ENCODE results near the gene ZSCAN23.
"Not testable (repeated sequence)": the region's sequence is repeated elsewhere in the genome, so short reads cannot be mapped to it uniquely, and the experiment has no call there.

The ZSCAN23 gene

DNA sequence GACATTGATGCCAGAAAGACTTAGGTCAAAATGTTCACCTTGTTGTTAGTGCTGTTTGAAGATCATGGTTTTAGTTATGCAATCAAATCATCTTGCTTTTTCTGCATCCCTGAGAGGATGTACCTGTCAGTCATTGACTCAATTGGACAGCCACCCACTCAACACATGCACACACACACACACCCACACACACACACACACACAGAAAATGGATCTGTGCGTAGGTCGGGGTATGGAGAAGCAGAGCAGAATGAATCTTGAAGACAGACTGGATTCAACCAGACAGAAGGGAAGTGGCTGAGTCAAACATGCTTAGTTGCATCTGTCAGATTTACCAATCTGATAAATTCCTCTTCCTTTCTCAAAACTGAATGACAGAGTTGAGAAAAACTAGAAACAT lies 19.1 kb upstream of the ZSCAN23 start:
- no peaks in the 10 kb centered on the region for H3K9me3 Mint-ChIP-seq
- H3K36me3 Mint-ChIP-seq (ENCODE audit: low read depth), result no peaks in the 10 kb centered on the region
- H3K27me3 Mint-ChIP-seq, result peaks cover 67% of the 10 kb centered on the region
- H3K4me3 Mint-ChIP-seq, result no peak overlapping the region
- H3K27ac Mint-ChIP-seq, result no peak overlapping the region
- peaks cover 3% of the 10 kb centered on the region for H3K4me1 Mint-ChIP-seq (ENCODE audit: low read depth)

DNA sequence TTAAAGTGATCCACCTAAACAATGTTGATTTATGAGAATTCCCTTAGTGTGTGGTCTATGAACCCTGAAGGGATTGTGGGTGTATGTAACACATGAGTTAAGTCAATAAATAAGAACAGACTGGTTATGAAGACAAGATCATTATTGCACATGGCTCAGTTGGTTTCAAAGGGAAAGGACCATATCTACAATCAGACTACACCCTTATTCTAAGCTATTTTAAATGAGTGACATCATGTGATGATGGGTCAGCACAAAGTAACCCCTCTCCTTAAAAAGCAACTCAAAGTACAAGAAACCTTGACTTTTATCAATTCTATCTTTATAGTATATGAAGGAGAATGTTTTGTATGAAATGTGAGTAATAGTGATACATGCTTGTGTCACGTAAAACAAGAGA lies 15.3 kb upstream of the ZSCAN23 start:
- H3K36me3 Mint-ChIP-seq (ENCODE audit: low read depth), result no peaks in the 10 kb centered on the region
- no peak overlapping the region for H3K4me3 Mint-ChIP-seq
- no peaks in the 10 kb centered on the region for H3K9me3 Mint-ChIP-seq
- peaks cover 3% of the 10 kb centered on the region for H3K4me1 Mint-ChIP-seq (ENCODE audit: low read depth)
- H3K27ac Mint-ChIP-seq, result no peak overlapping the region
- peaks cover 67% of the 10 kb centered on the region for H3K27me3 Mint-ChIP-seq

DNA sequence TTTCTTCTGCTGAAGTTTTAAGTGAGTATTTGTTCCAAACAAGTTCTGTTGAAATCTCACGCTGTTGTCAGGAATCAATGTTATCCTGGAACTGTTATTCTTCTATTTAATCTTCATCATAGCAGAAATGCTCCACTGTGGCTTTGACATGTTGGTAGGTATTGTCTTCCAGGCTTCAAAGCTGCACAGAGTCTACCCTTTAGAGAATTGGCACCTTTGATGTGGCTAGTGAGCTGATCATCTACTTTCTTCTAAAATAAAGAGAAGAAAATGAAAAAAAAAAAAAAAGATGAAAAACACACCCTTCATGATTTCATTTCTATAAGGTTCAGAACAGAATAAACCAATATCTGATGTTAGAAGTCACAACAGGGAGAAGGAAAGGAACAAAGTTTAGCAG lies 5.8 kb upstream of the ZSCAN23 start:
- peaks cover 36% of the 10 kb centered on the region for H3K27me3 Mint-ChIP-seq
- peaks cover 8% of the 10 kb centered on the region for H3K9me3 Mint-ChIP-seq
- peaks cover 19% of the 10 kb centered on the region for H3K4me1 Mint-ChIP-seq (ENCODE audit: low read depth)
- peaks cover 5% of the 10 kb centered on the region for H3K36me3 Mint-ChIP-seq (ENCODE audit: low read depth)
- H3K4me3 Mint-ChIP-seq, result no peak overlapping the region
- H3K27ac Mint-ChIP-seq, result no peak overlapping the region

DNA sequence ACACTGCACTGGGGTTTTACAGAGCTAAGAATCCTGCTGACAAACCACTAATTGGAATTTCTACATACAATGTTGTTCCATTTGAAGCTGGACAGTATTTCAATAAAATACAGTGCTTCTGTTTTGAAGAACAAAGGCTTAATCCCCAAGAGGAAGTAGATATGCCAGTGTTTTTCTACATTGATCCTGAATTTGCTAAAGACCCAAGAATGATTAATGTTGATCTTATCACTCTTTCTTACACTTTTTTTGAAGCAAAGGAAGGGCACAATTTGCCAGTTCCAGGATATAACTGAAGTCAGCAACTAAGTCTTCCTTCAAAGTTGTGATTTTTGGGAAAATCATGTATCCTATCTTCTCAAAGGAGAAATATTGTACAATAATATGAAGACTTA lies 4.2 kb upstream of the ZSCAN23 start:
- H3K4me3 Mint-ChIP-seq, result peak overlapping the region; percentile 79
- not testable (repeated sequence) for H3K9me3 Mint-ChIP-seq, H3K27ac Mint-ChIP-seq
- H3K27me3 Mint-ChIP-seq, result peaks cover 41% of the 10 kb centered on the region
- peaks cover 34% of the 10 kb centered on the region for H3K4me1 Mint-ChIP-seq (ENCODE audit: low read depth)
- H3K36me3 Mint-ChIP-seq (ENCODE audit: low read depth), result peaks cover 19% of the 10 kb centered on the region

DNA sequence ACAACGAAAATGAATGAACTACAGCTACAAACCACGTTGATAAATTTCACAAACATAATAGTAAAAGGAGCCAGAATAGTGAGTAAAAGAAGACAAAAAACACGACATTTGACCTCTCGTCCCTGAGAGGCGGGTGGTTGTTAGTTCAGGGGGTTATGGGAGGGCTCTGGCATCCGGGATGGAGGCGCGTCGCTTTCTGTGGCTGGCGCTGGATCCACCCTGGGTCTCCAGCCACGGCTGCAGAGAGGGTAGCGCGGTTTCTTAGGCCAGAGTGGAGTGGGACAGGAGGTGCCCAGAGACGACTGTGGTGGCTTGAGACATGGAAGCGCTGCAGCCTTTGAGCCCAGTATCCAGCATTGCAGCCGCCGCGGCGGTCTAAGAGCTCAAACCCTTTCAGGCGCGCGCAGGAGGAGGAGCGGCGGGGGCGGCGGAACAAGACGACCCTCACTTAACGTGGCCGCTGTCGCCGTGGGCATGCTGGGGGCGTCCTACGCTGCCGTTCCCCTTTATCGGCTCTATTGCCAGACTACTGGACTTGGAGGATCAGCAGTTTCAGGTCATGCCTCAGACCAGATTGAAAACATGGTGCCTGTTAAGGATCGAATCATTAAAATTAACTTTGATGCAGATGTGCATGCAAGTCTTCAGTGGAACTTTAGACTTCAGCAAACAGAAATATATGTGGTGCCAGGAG lies 3.7 kb upstream of the ZSCAN23 start:
- peaks cover 19% of the 10 kb centered on the region for H3K36me3 Mint-ChIP-seq (ENCODE audit: low read depth)
- peak overlapping the region; percentile 21 for H3K27ac Mint-ChIP-seq
- H3K27me3 Mint-ChIP-seq, result peaks cover 44% of the 10 kb centered on the region
- H3K4me1 Mint-ChIP-seq (ENCODE audit: low read depth), result peaks cover 36% of the 10 kb centered on the region
- H3K4me3 Mint-ChIP-seq, result peak overlapping the region; percentile 79
- peaks cover 8% of the 10 kb centered on the region for H3K9me3 Mint-ChIP-seq

DNA sequence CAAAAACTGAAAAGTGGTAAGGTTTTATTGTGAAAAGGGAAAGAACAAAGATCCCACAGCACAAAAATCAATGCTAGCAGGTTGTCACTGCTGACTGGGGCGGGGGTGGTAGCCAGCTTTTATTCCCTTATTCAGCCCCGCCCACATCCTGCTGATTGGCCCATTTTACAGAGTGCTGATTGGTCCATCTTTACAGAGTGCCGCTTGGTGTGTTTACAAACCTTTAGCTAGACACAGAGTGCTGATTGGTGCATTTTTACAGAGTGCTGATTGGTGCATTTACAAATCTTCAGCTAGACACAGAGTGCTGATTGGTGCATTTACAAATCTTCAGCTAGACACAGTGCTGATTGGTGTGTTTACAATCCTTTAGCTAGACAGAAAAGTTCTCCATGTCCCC lies 1.5 kb upstream of the ZSCAN23 start:
- not testable (repeated sequence) for H3K27ac Mint-ChIP-seq

DNA sequence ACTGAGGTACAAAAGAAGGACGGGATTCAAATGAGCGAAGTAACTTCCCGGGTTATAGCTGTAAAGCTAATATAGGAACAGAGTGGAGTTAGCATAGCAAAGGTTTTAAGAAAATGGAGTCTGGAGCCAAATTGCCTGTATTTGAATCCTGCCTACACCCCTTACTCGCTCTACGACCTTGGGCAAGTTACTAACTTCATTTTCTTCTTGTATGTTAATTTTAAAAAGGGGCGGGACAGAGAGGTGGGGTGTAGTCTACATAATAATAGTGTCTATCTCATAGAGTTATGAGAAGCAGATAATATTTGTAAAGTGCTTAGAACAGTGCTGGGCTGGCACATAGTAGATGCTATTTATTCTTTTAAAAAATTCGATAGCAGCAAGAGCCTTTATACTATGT lies 705 bp downstream of the ZSCAN23 start:
- Mint-ChIP-seq H3K4me1 (ENCODE audit: low read depth) (peaks cover 30% of the 10 kb centered on the region), H3K27ac (peak overlapping the region; percentile 92), H3K4me3 (peak overlapping the region; percentile 94), H3K27me3 (peaks cover 32% of the 10 kb centered on the region), H3K36me3 (ENCODE audit: low read depth) (peaks cover 19% of the 10 kb centered on the region), H3K9me3 (peaks cover 8% of the 10 kb centered on the region)

More for the DNA sequence above, 1.5 kb upstream of the ZSCAN23 start:
- H3K4me1 Mint-ChIP-seq (ENCODE audit: low read depth), result peaks cover 36% of the 10 kb centered on the region
- H3K27me3 Mint-ChIP-seq, result peaks cover 36% of the 10 kb centered on the region
- not testable (repeated sequence) for H3K4me3 Mint-ChIP-seq, H3K9me3 Mint-ChIP-seq
- peaks cover 19% of the 10 kb centered on the region for H3K36me3 Mint-ChIP-seq (ENCODE audit: low read depth)

DNA sequence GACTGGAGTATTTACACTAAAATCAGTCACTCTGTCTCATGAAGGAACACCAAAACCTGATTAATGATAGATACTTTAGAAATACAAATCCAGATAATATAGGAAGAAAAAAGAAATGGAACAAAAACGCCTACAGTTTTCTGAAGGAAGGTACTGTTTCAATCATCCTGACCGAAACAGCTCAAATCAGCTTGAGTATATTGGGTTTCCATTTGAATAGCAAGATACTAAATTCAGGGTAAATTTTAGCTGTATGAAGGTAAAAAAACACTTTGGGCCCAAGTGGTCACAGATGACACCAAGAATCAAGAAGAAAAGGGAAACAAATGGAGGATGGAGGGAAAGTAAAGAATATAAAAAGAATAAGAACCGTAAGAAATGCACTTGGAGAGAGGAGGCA lies 6.9 kb downstream of the ZSCAN23 start:
- Mint-ChIP-seq H3K9me3 (no peaks in the 10 kb centered on the region), H3K27me3 (no peaks in the 10 kb centered on the region), H3K36me3 (ENCODE audit: low read depth) (no peaks in the 10 kb centered on the region), H3K27ac (peak overlapping the region; percentile 42), H3K4me1 (ENCODE audit: low read depth) (no peaks in the 10 kb centered on the region), H3K4me3 (no peak overlapping the region)

DNA sequence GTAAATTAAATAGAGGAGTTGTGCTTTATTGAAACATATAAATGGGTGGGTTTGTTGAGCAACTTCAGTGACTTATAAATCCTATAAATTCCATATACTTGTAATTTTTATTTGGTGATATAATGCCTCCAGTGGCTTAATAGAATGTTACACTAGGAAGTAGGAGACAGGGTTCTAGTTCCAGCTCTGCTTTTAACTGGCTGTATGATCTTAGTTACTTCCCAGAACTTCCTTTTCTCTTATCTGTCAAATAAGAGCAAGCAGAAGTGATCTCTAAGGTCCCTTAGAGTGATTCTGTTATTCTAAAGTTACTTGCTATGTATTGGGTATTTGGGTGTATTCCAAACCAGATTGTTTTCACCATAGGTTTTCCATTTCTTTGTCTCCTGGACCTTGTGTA lies 10.2 kb downstream of the ZSCAN23 start:
- H3K4me1 Mint-ChIP-seq (ENCODE audit: low read depth), result no peaks in the 10 kb centered on the region
- no peak overlapping the region for H3K27ac Mint-ChIP-seq
- H3K9me3 Mint-ChIP-seq, result no peaks in the 10 kb centered on the region
- peaks cover 7% of the 10 kb centered on the region for H3K27me3 Mint-ChIP-seq
- H3K36me3 Mint-ChIP-seq (ENCODE audit: low read depth), result no peaks in the 10 kb centered on the region
- no peak overlapping the region for H3K4me3 Mint-ChIP-seq

DNA sequence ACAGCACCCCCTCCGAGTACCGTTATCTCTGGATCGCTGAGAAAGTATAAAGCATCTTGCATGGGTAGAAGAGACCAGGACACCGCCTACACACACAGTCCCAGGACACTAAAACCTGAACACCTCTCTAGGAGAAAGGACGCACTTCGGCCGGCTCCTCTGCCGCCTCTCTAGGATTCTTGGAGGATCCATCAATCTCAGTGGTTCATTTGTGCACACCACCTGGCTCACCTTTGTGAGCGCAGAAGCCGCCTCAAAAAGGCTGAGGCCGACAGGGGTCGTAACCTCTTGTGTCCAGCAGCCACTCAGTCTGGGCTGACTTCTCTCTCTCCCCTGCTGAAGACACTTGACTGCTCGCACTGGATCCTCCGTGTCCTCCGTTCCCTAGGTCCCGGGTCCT lies 13.5 kb downstream of the ZSCAN23 start:
- Mint-ChIP-seq H3K36me3 (ENCODE audit: low read depth) (no peaks in the 10 kb centered on the region), H3K9me3 (no peaks in the 10 kb centered on the region), H3K27ac (no peak overlapping the region), H3K4me1 (ENCODE audit: low read depth) (peaks cover 8% of the 10 kb centered on the region), H3K4me3 (no peak overlapping the region), H3K27me3 (peaks cover 7% of the 10 kb centered on the region)

DNA sequence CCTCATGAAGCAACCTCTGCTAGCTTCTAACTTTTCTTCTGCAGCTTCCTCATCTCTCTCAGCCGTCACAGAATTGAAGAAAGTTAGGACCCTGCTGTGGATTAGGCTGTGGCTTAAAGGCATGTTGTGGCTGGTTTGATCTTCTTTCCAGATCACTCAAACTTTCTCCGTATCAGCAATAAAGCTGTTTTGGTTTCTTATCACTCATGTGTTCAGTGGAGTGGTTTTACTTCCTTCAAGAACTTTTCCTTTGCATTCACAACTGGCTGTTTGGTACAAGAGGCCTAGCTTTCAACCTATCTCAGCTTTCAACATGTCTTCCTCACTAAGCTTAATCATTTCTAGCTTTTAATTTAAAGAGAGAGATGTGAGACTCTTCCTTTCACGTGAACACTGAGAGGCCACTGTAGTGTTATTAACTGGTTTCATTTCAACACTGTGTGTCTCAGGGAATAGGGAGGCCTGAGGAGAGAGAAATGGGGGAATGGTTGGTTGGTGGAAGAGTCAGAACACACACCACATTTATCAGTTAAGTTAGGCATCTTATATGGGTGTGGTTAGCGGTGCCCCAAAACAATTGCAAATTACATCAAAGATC lies 17.2 kb downstream of the ZSCAN23 start:
- Mint-ChIP-seq H3K9me3 (no peaks in the 10 kb centered on the region), H3K27me3 (peaks cover 29% of the 10 kb centered on the region), H3K27ac (no peak overlapping the region), H3K4me1 (ENCODE audit: low read depth) (peaks cover 8% of the 10 kb centered on the region), H3K4me3 (no peak overlapping the region), H3K36me3 (ENCODE audit: low read depth) (no peaks in the 10 kb centered on the region)

DNA sequence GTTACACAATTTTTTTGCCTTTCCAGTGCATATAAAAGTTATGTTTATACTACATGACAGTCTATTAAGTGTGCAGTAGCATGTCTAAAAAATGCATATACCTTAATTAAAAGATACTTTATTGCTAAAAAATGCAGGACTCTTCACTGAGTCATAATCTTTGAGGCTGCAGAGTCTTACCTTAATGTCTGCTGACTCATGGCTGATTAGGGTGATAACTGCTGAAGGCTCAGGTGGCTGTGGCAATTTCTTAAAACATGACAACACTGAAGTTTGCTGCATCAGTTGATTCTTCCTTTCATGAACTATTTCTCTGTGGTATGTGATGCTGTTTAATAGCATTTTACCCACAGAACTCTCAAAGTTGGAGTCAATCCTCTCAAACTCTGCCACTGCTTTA lies 19.1 kb downstream of the ZSCAN23 start:
- peaks cover 24% of the 10 kb centered on the region for H3K27me3 Mint-ChIP-seq
- no peak overlapping the region for H3K4me3 Mint-ChIP-seq
- H3K4me1 Mint-ChIP-seq (ENCODE audit: low read depth), result peaks cover 8% of the 10 kb centered on the region
- H3K9me3 Mint-ChIP-seq, result no peaks in the 10 kb centered on the region
- H3K36me3 Mint-ChIP-seq (ENCODE audit: low read depth), result no peaks in the 10 kb centered on the region
- H3K27ac Mint-ChIP-seq, result no peak overlapping the region

DNA sequence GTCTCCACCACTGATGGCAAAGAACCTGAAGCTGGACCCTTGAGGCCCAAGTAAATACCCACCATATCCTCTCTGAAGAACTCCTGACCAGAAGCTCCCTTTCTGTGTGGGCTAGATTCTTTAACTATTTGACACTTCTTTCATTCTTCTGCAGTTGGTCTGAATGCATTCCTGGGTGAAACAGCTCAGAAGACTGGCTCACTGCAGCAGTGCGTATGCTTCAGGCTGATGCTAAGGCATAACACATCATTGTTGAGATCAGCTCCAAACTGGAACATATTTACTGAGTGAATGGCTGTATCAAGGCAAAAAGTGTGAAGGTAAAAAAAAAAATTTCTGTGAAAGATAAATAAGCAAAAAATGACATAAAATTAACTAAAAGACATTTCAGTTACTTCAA lies 19.7 kb downstream of the ZSCAN23 start:
- Mint-ChIP-seq H3K4me3 (no peak overlapping the region), H3K9me3 (no peaks in the 10 kb centered on the region), H3K36me3 (ENCODE audit: low read depth) (no peaks in the 10 kb centered on the region), H3K4me1 (ENCODE audit: low read depth) (peaks cover 8% of the 10 kb centered on the region), H3K27ac (no peak overlapping the region), H3K27me3 (peaks cover 24% of the 10 kb centered on the region)

DNA sequence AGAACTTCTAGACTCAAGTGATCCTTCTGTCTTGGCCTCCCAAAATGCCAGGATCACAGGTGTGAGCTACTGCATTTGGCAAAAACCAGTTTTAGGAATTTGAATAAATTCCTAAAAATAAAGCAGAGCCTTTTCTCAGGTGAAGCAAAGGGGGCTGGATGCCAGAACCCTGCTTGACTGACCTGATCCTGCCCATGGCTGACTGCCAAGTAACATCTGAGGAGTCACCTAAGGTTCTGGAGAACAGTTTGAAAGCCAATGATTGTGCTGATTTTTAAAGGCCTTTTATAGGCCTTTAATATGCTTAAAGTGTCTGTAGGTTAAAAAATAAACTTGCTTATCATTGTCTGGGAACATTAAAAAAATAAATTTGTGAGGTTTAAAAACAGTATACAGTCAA lies 29.6 kb downstream of the ZSCAN23 start:
- Mint-ChIP-seq H3K9me3 (peaks cover 4% of the 10 kb centered on the region), H3K27ac (no peak overlapping the region), H3K4me3 (no peak overlapping the region), H3K27me3 (peaks cover 28% of the 10 kb centered on the region), H3K36me3 (ENCODE audit: low read depth) (no peaks in the 10 kb centered on the region), H3K4me1 (ENCODE audit: low read depth) (peaks cover 5% of the 10 kb centered on the region)

DNA sequence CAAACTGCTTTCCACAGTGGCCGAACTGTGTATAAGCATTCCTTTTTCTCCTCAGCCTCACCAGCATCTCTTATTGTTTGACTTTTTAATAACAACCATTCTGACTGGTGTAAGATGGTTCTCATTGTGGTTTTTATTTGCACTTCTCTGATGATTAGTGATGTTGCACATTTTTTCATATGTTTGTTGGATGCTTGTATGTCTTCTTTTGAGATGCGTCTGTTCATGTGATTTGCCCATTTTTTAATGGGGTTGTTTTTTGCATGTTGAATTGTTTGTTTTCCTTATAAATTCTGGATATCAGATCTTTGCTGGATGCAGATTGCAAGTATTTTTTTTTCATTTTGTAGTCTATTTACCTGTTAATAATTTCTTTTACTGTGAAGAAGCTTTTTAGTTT lies 32.5 kb downstream of the ZSCAN23 start:
- Mint-ChIP-seq H3K9me3 (peaks cover 4% of the 10 kb centered on the region), H3K4me1 (ENCODE audit: low read depth) (peaks cover 23% of the 10 kb centered on the region), H3K36me3 (ENCODE audit: low read depth) (no peaks in the 10 kb centered on the region), H3K27ac (no peak overlapping the region), H3K27me3 (peaks cover 43% of the 10 kb centered on the region), H3K4me3 (no peak overlapping the region)

Measured in stimulated activated naive CD8-positive, alpha-beta T cell treated with anti-CD3 and anti-CD28 coated beads, Interleukin-15, Interleukin-2, amounts not matched to agents 100 ng/mL and 50 ng/mL, for 24 hours (primary cell).